Measurements from ENCODE around the gene LIN7C. TPM values are rescaled to one million over a fixed set of nuclear protein-coding genes. Genes with fewer than 3 reads are reported as not detected.

The LIN7C gene
- polyA plus RNA-seq, 3 donors = 7.3 to 24.0 (median 18.9) TPM

DNA sequence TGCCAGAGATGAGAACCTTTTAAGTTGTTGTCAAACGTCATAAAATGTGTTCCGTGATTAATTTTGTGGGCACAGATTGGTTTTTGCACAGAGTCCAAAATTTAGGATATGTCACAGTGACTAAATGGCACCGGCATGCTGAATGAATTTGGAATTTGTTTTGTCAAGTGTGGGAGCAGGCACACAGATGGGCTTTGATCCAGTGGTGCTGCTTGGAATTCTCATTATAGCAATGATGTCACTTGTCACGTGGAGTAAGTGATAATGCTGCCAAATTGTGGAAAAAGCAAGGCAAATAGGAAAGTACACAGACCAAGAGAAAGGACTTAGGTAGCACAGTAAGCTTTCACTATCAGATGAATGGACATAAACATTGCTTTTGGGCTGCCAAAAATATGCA lies 8.0 kb upstream of the LIN7C start:
- no peaks in the 10 kb centered on the region for H3K36me3 ChIP-seq (replicated peaks in 1 of 2; ENCODE audit: control insufficient read depth in 1 of 2, insufficient read depth in 2 of 2, low read length in 2 of 2)
- H3K9me3 ChIP-seq (replicated peaks in 1 of 2; ENCODE audit: control insufficient read depth in 1 of 2, insufficient read depth in 1 of 2, low read length in 2 of 2) = no peaks in the 10 kb centered on the region
- no peak overlapping the region for H3K27ac Mint-ChIP-seq
- H3K4me3 ChIP-seq (replicated peaks in 1 of 3; ENCODE audit: low read depth in 2 of 3, low read length in 3 of 3) = no peak overlapping the region
- H3K9ac ChIP-seq (ENCODE audit: insufficient read depth, low read length, poor library complexity, severe bottlenecking) = no peak overlapping the region
- H3K4me3 Mint-ChIP-seq = no peak overlapping the region
- no peaks in the 10 kb centered on the region for H3K79me2 ChIP-seq (ENCODE audit: insufficient read depth, low read length)
- no peak overlapping the region for H3K27ac ChIP-seq (ENCODE audit: low read depth in 1 of 2, low read length in 2 of 2)
- no peaks in the 10 kb centered on the region for H3K36me3 Mint-ChIP-seq
- intact Hi-C loops (cut with micrococcal nuclease) = no loop called here
- H3K4me1 Mint-ChIP-seq = peaks cover 4% of the 10 kb centered on the region
- no peak for TF ChIP-seq CTCF (IDR thresholded peaks at IDR 0.05)
- H2AFZ ChIP-seq (ENCODE audit: insufficient read depth, low read depth, low read length, poor library complexity, severe bottlenecking) = no peak overlapping the region
- 80% methylated on average over 4 of the region's 4 CpGs for WGBS (ENCODE audit: insufficient coverage)
- H3K27me3 Mint-ChIP-seq (ENCODE audit: low read depth in 3 of 3) = peaks cover 0 to 3% (median 0%) of the 10 kb centered on the region in 3 donors
- H3K9me3 Mint-ChIP-seq = peaks cover 0 to 8% (median 3%) of the 10 kb centered on the region in 7 donors
- no peak for DNase-seq
- no peak overlapping the region for H3K4me2 ChIP-seq (replicated peaks; ENCODE audit: extremely low read depth, low read length, poor library complexity, severe bottlenecking)
- no peaks in the 10 kb centered on the region for H3K27me3 ChIP-seq (ENCODE audit: control insufficient read depth in 2 of 2, insufficient read depth in 2 of 2, low read length in 2 of 2)
- no peaks in the 10 kb centered on the region for H4K20me1 ChIP-seq (ENCODE audit: insufficient read depth, low read length)
- peaks cover 0 to 3% of the 10 kb centered on the region in 2 donors for H3K4me1 ChIP-seq (ENCODE audit: control insufficient read depth in 1 of 2, insufficient read depth in 2 of 2, low read length in 2 of 2)

DNA sequence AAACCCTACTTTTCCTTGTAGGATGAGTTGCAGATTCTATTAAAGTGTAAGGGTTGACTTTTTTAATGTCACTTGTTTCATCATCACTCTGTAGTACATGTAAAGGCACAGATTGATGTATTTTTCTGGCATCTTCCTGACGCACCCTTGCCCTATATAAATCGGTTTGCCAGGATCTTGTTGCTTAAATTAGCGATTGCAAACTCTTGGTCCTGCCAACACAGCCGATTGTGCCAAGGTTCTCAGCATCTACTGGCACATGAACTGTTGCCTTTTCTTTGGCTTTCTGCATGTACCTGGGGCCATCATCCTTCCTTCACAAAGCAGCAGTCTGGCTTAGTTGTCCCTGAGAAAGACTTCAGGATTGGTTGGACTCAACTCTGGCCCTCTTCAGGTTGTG lies 7.5 kb upstream of the LIN7C start:
- WGBS (ENCODE audit: insufficient coverage) = 95% methylated on average over 4 of the region's 4 CpGs
- H3K36me3 Mint-ChIP-seq = no peaks in the 10 kb centered on the region
- no peak for DNase-seq

More for the DNA sequence above, 7.5 kb upstream of the LIN7C start:
- Histone ChIP-seq H3K4me1 (ENCODE audit: control insufficient read depth in 1 of 2, insufficient read depth in 2 of 2, low read length in 2 of 2) (peaks cover 0 to 3% of the 10 kb centered on the region in 2 donors), H3K79me2 (ENCODE audit: insufficient read depth, low read length) (no peaks in the 10 kb centered on the region), H3K36me3 (replicated peaks in 1 of 2; ENCODE audit: control insufficient read depth in 1 of 2, insufficient read depth in 2 of 2, low read length in 2 of 2) (no peaks in the 10 kb centered on the region), H3K27ac (ENCODE audit: low read depth in 1 of 2, low read length in 2 of 2) (no peak overlapping the region), H3K9ac (ENCODE audit: insufficient read depth, low read length, poor library complexity, severe bottlenecking) (no peak overlapping the region), H3K4me3 (replicated peaks in 1 of 3; ENCODE audit: low read depth in 2 of 3, low read length in 3 of 3) (no peak overlapping the region), H3K9me3 (replicated peaks in 1 of 2; ENCODE audit: control insufficient read depth in 1 of 2, insufficient read depth in 1 of 2, low read length in 2 of 2) (no peaks in the 10 kb centered on the region), H3K4me2 (replicated peaks; ENCODE audit: extremely low read depth, low read length, poor library complexity, severe bottlenecking) (no peak overlapping the region), H4K20me1 (ENCODE audit: insufficient read depth, low read length) (no peaks in the 10 kb centered on the region), H2AFZ (ENCODE audit: insufficient read depth, low read depth, low read length, poor library complexity, severe bottlenecking) (no peak overlapping the region), H3K27me3 (ENCODE audit: control insufficient read depth in 2 of 2, insufficient read depth in 2 of 2, low read length in 2 of 2) (no peaks in the 10 kb centered on the region)
- no peak overlapping the region for H3K4me3 Mint-ChIP-seq
- H3K4me1 Mint-ChIP-seq = peaks cover 6% of the 10 kb centered on the region
- H3K27me3 Mint-ChIP-seq (ENCODE audit: low read depth in 3 of 3) = peaks cover 0 to 3% (median 0%) of the 10 kb centered on the region in 3 donors
- H3K9me3 Mint-ChIP-seq = peaks cover 0 to 8% (median 3%) of the 10 kb centered on the region in 7 donors
- no peak for TF ChIP-seq CTCF (IDR thresholded peaks at IDR 0.05)
- intact Hi-C loops (cut with micrococcal nuclease) = no loop called here
- no peak overlapping the region for H3K27ac Mint-ChIP-seq
